Osteocyte (in vitro differentiated cells): Measurements from ENCODE around the gene IGF2. TPM values are rescaled to one million over a fixed set of nuclear protein-coding genes. Genes with fewer than 3 reads are reported as not detected.

Experiments used
- DNase-seq: peaks from one replicate; pipeline ENCODE4 v3.0.0; 2021; ENCODE audit warnings: mixed read lengths; ENCODE audit not compliant: unreplicated experiment; ENCODE audit errors: extremely low spot score
- H3K27ac Mint-ChIP-seq: one replicate; pipeline ENCODE4 v1.8.0; 2021; ENCODE audit warnings: mild to moderate bottlenecking, mixed read lengths; ENCODE audit not compliant: unreplicated experiment
- H3K27me3 Mint-ChIP-seq: one replicate; pipeline ENCODE4 v1.8.0; 2021; ENCODE audit warnings: mixed read lengths; ENCODE audit not compliant: unreplicated experiment
- H3K36me3 Mint-ChIP-seq: one replicate; pipeline ENCODE4 v1.8.0; 2021; ENCODE audit warnings: mixed read lengths; ENCODE audit not compliant: unreplicated experiment
- H3K4me1 Mint-ChIP-seq: one replicate; pipeline ENCODE4 v1.8.0; 2021; ENCODE audit warnings: mixed read lengths; ENCODE audit not compliant: unreplicated experiment
- H3K4me3 Mint-ChIP-seq: one replicate; pipeline ENCODE4 v1.8.0; 2021; ENCODE audit warnings: mild to moderate bottlenecking, moderate library complexity, mixed read lengths; ENCODE audit not compliant: unreplicated experiment
- H3K9me3 Mint-ChIP-seq: one replicate; pipeline ENCODE4 v1.8.0; 2021; ENCODE audit warnings: mixed read lengths; ENCODE audit not compliant: unreplicated experiment
- total RNA-seq: library from RNA; stranded (reverse); gene quantifications from 2 replicates; pipeline ENCODE4 v1.2.1, GENCODE V29; 2021
- TF ChIP-seq, protein P1 (sequence below): fragments of 200-600 bp; sonication (generic); IDR thresholded peaks from 2 replicates; pipeline ENCODE4 v1.5.0; 2021; ENCODE audit warnings: antibody characterized with exemption, mild to moderate bottlenecking, moderate library complexity

IGF2 gene
- total RNA-seq, 1 donor from 2014 or later, result 590 TPM

DNA sequence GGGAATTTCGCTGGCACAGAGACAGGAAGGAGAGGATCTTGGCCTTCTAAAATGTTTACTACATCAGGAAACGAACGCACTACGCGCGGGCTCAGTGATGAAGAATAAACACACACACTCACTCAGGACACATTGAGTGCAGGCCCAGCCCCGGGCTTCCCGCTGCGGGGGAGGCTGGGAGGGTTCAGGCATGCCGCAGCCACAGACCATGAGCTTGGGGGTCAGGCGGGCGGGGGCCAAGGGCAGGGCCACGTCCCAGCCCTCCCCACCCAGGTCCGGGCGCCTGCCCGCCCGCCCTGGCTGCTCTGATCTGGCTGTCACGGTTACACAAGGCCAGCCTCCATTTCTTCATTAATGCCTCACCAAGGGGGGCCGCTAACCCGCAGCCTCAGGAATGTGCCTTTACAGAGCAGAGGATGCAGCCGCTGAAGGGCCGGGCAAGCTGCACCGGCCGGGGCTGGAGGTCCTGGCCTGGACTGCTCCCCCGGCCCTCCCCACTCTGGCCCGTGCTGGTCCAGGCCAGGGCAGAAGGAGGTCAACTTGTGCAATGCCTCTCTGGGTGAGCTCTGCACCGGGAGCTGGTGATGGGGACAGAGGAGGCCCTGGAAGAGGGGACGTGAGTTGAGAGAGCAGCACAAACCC, 41.7 kb downstream of the IGF2 start:
- H3K27ac Mint-ChIP-seq, result peak overlapping the region; percentile 91
- no peak overlapping the region for H3K4me3 Mint-ChIP-seq
- H3K9me3 Mint-ChIP-seq, result no peaks in the 10 kb centered on the region
- peaks cover 54% of the 10 kb centered on the region for H3K4me1 Mint-ChIP-seq
- DNase-seq, result no peak
- no peaks in the 10 kb centered on the region for H3K27me3 Mint-ChIP-seq
- no peaks in the 10 kb centered on the region for H3K36me3 Mint-ChIP-seq
- TF ChIP-seq, protein P1, sequence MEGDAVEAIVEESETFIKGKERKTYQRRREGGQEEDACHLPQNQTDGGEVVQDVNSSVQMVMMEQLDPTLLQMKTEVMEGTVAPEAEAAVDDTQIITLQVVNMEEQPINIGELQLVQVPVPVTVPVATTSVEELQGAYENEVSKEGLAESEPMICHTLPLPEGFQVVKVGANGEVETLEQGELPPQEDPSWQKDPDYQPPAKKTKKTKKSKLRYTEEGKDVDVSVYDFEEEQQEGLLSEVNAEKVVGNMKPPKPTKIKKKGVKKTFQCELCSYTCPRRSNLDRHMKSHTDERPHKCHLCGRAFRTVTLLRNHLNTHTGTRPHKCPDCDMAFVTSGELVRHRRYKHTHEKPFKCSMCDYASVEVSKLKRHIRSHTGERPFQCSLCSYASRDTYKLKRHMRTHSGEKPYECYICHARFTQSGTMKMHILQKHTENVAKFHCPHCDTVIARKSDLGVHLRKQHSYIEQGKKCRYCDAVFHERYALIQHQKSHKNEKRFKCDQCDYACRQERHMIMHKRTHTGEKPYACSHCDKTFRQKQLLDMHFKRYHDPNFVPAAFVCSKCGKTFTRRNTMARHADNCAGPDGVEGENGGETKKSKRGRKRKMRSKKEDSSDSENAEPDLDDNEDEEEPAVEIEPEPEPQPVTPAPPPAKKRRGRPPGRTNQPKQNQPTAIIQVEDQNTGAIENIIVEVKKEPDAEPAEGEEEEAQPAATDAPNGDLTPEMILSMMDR, result no peak

- Mint-ChIP-seq H3K4me3 (peak overlapping the region; percentile 29), H3K27me3 (no peaks in the 10 kb centered on the region), H3K36me3 (no peaks in the 10 kb centered on the region), H3K27ac (peak overlapping the region; percentile 91), H3K4me1 (peaks cover 57% of the 10 kb centered on the region), H3K9me3 (no peaks in the 10 kb centered on the region)
- DNase-seq, result no peak
- TF ChIP-seq, protein P1, result no peak
Measured at GRCh38 chr11:2096919-2097301, 42.3 kb downstream of the IGF2 start.

DNA sequence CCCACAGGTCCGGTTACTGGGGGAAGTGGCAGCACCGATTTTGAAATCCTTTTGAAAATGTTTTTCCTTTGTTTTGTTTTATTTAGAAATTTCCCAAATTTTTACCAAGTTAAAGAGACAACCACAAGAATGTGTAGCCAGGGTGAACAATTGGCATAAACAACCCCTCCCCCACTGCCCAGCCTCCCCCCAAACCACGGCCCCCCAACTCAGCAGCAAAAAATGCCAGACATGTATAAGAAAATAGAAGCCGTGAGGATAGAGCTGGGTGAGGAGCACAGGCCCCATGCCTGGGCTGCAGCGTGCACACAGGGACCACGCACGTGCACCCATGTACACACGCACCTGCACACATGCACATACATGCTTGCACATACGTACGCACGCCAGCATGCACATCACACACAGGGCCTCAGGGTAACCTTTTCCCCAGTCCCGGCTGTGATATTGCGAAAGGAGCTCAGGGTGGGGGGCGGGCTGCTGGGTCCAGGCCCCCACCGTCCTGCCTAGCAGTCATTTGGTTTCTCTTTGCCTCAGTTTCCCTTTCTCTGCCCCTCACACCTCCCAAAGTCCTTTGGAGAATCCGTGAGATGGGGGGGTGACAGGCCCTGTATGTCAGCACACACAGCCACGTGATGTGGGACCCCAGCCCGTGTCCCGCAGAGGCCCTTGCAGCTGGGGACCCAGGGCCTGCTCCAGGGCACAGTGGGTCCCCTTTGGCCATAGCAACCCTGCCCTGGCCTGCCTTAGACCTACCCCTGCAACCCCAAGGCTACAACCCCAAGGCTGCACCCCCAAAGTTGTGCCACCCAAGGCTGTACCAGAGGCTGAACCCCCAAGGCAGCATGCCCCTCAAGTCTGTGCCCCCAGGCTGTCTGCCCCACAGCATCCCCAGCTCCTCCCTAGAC, 42.9 kb downstream of the IGF2 start:
- Mint-ChIP-seq H3K27ac (peak overlapping the region; percentile 91), H3K4me1 (peaks cover 60% of the 10 kb centered on the region), H3K27me3 (no peaks in the 10 kb centered on the region), H3K9me3 (no peaks in the 10 kb centered on the region), H3K4me3 (peak overlapping the region; percentile 29), H3K36me3 (no peaks in the 10 kb centered on the region)
- DNase-seq, result no peak
- TF ChIP-seq, protein P1, result no peak

GRCh38 chr11:2095542-2095941, 43.6 kb downstream of the IGF2 start:
- Mint-ChIP-seq H3K4me1 (peaks cover 60% of the 10 kb centered on the region), H3K9me3 (no peaks in the 10 kb centered on the region), H3K4me3 (no peak overlapping the region), H3K27me3 (no peaks in the 10 kb centered on the region), H3K36me3 (no peaks in the 10 kb centered on the region), H3K27ac (peak overlapping the region; percentile 75)
- DNase-seq, result no peak
- TF ChIP-seq, protein P1, result no peak

DNA sequence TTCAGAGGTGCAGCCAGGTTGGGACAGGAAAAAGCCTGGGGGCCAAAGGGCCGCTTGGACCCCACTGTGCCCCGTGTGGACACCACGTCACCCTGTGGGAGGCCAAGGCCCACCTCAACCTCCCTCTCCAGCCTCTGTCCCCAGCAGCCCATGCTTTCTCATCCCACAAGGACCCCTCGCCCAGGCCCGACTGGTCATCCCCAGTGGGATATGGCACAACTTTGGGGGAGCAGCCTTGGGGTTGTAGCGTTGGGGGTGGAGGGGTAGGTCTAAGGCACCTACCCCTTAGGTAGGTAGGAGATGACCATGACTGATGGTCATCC, 44.0 kb downstream of the IGF2 start:
- TF ChIP-seq, protein P1, result no peak
- Mint-ChIP-seq H3K9me3 (no peaks in the 10 kb centered on the region), H3K36me3 (no peaks in the 10 kb centered on the region), H3K4me3 (no peak overlapping the region), H3K4me1 (peaks cover 59% of the 10 kb centered on the region), H3K27ac (no peak overlapping the region), H3K27me3 (no peaks in the 10 kb centered on the region)
- no peak for DNase-seq
